ENCODE data around the gene CEP164.
"Not testable (repeated sequence)": the region's sequence is repeated elsewhere in the genome, so short reads cannot be mapped to it uniquely, and the experiment has no call there.

CEP164 gene

DNA sequence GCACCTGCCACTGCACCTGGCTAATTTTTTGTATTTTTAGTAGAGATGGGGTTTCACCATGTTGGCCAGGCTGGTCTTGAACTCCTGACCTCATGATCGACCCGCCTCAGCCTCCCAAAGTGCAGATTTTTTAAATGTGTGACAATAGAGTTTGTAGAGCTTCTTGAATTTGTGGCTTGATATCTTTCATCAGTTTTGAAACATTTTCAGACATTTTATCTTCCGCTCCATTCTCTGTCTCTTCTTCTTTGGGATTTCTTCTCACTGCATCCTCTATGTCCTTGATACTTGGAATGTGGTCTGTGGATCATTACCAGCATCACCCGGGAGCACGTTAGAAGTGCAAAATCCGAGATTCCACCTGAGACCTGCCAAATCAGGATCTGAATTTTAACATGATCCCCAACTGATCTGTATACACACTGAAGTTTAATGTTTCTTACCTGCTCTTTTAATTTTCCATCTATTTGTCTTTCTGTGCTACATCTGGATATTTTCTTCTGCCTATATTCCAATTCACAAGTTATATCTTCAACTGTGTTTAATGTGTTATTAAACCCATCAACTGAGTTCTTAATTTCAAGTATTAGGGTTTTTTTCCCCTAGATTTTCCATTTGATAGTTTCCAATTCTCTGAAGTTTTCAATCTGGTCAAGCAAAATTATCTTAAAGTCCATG, 126.4 kb downstream of the CEP164 start:
- H3K4me3 ChIP-seq = no peak overlapping the region
- H3K27ac ChIP-seq = no peak overlapping the region

GRCh38 chr11:117454564-117454917, 126.9 kb downstream of the CEP164 start:
- Histone ChIP-seq H3K4me3 (no peak overlapping the region), H3K27ac (no peak overlapping the region)

GRCh38 chr11:117456027-117456720, 128.5 kb downstream of the CEP164 start:
- H3K27ac ChIP-seq = no peak overlapping the region
- no peak overlapping the region for H3K4me3 ChIP-seq

DNA sequence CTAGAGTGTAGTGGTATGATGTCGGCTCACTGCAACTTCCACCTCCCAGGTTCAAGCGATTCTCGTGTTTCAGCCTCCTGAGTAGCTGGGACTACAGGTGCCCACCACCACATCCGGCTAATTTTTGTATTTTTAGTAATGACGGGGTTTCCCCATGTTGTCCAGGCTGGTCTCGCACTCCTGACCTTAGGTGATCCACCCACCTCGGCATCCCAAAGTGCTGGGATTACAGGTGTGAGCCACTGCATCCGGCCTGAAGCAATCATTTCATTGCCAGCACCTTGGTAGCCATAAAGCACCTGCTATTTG, 129.0 kb downstream of the CEP164 start:
- H3K4me3 ChIP-seq, H3K27ac ChIP-seq: not testable (repeated sequence)

DNA sequence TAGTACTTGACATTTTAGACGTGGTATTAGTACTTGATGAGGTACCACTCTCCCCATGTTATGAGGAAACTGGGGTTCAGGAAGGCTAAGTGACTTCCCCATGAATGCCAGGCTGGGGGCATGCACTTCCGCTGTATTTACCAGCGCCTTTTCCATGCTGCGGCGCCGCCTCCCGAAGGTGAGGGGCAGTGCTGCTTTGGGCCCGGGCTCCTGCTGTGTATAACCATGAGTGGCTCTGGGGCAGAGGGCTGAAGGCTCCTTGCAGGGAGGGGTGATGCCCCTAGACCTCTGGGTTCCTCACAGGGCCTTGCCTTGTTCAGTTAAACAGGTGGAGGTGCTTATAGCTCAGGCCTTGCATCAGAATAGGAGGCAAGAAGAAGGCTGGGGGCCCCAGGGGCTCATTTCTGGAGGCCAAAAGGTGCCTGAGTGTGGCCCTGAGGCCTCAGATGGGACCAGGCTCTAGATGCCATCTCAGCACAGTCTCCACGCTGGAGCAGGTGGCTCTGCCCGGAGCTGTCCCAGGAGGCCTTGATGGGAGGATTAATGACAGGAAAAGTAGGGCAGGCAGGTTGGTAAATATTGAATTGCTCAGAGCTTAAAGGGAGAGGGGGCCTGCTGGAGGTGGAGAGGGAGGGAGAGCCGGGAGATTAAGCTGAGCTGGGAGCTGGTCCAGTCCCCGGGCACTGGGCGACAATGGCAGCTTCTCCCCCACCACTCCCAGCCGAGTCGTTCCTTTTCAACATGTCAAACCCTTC, 129.6 kb downstream of the CEP164 start:
- Histone ChIP-seq H3K27ac (no peak overlapping the region), H3K4me3 (no peak overlapping the region)

DNA sequence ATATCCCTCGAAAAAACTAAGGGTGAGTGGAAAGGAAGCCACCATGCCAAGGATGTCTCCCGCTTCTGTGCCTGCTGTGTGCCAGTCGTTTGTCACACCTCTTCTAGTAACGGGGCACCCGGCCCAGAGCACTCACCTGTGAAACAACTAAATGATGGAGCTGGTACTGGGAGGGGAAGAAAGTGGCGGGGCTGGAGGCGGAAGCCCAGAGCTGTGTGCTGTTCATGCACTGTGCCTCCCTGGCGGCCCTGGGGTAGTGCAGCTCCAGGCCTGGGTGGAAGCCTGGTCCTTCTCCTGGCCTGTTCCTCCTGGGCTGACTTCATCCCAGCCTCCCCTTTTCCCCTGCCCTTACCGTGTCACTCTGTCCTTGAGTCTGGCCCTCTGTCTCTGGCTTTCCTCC, 130.2 kb downstream of the CEP164 start:
- no peak overlapping the region for H3K4me3 ChIP-seq
- H3K27ac ChIP-seq = peak overlapping the region in 1 of 21 experiments; percentile 23

- peak overlapping the region in 1 of 21 experiments; percentile 23 for H3K27ac ChIP-seq
- H3K4me3 ChIP-seq = no peak overlapping the region
These were observed 130.8 kb downstream of the CEP164 start for GRCh38 chr11:117458275-117459122.

DNA sequence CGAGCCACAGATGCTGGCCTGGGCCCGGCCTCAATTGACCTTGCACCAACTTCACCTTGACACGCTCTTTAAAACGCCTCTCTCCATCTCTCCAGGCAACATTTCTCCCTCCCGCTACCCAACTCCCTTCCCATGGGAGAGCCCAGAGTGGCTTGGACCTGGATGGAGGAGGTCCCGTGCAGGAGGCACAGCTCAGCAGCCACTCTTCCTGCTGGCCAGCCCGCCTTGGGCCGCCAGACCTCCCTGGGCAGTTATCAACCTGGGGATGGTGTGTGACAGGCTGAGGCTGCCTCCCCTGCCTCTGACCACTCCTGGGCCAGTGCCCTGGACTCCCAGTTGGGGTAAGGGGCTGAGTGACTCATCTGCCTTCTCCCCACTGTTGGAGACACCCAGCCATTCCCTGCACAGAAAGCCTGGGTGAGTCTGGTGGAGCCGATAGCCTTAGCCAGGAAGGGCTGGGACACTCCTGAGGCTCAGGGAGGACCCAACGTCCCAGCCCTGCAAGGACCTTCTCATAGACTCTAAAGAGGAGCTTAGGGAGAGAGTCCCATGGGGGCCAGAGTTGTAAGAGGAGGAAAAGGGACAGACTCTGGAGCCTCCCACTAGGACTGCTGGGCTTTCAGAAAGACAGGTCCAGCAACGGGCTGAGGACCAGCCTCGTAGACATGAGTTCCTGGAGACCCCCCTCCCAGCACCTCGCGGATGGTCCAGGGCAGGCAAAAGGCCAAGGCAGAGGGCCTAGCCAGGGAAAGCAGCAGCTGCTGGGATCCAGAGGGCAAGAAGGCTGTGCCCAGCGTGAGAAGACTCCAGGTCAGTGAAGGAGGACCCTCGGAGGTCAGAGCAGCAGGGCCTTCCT, 131.7 kb downstream of the CEP164 start:
- H3K4me3 ChIP-seq = no peak overlapping the region
- H3K27ac ChIP-seq = no peak overlapping the region

- H3K27ac ChIP-seq = no peak overlapping the region
- H3K4me3 ChIP-seq = no peak overlapping the region
These were observed 132.3 kb downstream of the CEP164 start for GRCh38 chr11:117459979-117460300.

DNA sequence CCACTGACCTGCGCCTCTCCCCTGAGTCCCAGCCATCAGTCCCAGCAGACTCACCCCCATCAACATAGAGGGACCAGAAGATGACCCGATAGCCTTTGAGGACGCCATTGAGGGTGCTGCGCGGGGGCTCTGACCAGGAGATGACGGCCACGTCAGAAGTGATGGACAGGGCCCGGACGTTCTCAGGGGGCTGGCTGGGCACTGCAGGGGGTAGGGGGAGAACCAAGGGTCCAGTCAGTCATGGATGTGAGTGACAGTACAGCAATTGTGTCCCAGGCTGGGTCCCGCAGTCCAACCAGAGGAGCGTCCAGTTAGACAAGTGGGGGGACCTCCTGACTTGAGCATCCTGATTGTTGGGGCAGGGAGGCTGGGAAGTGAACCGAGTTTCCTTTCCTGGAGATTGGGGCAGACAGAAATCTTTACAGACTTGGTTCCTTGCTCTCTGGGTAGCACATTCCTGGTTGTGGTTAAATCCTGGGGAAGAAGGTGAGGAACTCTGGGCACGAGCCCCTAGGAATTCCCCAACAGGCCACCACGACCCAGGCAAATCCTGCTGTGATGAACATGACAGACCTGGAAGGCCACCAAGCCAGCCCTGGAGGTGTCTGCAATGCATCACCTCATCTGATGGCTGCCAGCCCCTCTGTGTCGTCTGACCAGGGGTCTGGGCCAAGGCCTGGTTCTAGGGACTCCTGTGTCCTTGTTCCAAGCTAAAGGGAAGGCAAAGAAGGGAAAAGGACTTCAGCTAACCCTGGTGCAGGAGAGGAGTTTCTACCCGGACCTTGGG, 133.9 kb downstream of the CEP164 start:
- no peak overlapping the region for H3K4me3 ChIP-seq
- no peak overlapping the region for H3K27ac ChIP-seq

DNA sequence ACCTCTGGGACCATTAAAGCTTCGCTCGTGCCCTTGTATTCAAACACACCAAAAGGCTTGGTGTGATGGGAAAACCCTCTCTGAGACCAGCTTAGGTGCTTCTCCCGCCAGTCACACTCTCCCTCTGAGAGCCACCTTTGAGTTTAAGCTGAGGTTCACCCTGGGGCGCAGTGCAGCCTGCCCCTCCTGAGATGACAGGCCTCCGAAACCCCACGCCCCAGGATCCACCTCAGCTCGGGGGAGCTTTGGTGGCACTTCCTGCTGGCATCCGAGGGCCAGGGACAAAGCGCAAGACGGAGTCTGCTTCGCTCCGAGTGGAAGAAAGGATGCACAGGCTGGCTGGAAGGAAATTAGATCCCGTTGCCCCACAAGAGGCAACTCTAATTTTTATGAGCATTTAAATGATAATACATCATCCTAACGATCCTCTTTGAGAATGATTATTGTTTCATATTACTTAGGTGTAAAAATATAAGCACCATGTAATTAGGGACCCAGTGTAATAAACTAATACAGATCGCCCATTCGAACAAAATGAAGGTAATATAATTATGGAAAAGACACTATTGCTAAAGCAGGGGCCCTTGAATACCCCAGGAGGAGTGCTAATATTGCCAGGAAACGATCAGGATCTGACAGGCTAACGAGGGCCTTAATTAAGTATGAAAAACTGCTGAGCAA, 134.7 kb downstream of the CEP164 start:
- no peak overlapping the region for H3K27ac ChIP-seq
- H3K4me3 ChIP-seq = no peak overlapping the region

- H3K4me3 ChIP-seq = no peak overlapping the region
- H3K27ac ChIP-seq = no peak overlapping the region
These were observed 135.2 kb downstream of the CEP164 start for GRCh38 chr11:117462864-117463247.
